Esophagus muscularis mucosa (tissue), 4 donors: ENCODE data around the gene AASDHPPT.

Experiments used
- EP300 ChIP-seq: sonication (generic); formaldehyde crosslinking; IDR thresholded peaks from one replicate; pipeline ENCODE4 v1.6.1; 2017; ENCODE audit warnings: antibody characterized with exemption
- POLR2A ChIP-seq: fragments of 450-650 bp; IDR thresholded peaks from one replicate; pipeline ENCODE4 v1.6.1; 2017; ENCODE audit warnings: antibody characterized with exemption, moderate library complexity, mild to moderate bottlenecking, low read depth
- POLR2AphosphoS5 ChIP-seq, 2 donors: sonication (generic); formaldehyde crosslinking; IDR thresholded peaks; one replicate each; pipeline ENCODE4 v1.6.1; 2017; ENCODE audit warnings: antibody characterized with exemption in 2 of 2
- TF ChIP-seq, protein P1 (sequence below), 3 experiments: fragments of 200-600 bp in 2 of 3; fragments of 450-650 bp in 1 of 3; sonication (generic) in 2 of 3; IDR thresholded peaks; one replicate each; pipeline ENCODE4 v1.5.1; 2017 to 2019; ENCODE audit warnings: antibody characterized with exemption in 3 of 3, mild to moderate bottlenecking in 2 of 3, moderate library complexity in 1 of 3

DNA sequence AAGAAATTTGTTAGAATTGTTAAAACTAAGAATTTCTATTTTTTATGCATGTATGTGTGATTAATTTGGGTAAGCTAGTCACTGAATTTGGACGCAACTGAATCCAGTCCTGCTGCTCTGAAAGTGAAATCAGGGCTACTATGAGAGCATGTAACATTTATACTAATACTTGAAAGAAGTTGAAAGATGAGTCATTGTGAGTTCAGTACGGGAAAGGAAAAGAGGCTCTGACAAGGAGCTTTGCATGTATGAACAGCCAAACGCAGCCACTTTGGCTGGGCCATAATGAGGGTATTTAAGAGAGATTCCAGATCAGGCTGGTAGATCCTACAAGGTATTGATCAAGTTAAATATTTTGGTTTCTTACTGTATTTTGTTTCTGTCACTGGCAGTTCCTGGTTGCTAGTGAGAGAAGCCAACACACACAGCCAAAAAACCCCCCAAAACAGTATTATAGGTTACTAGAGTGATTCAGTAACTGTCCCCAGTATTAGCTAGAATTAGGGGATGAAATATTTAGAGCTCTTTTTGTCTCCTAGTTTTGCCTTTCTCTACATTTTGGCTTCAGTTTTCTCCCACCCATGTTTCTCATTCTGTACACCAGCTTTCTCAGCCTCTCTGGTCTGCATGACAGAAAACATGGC, 14.1 kb downstream of the AASDHPPT start:
- TF ChIP-seq EP300, result no peak
- TF ChIP-seq, protein P1, sequence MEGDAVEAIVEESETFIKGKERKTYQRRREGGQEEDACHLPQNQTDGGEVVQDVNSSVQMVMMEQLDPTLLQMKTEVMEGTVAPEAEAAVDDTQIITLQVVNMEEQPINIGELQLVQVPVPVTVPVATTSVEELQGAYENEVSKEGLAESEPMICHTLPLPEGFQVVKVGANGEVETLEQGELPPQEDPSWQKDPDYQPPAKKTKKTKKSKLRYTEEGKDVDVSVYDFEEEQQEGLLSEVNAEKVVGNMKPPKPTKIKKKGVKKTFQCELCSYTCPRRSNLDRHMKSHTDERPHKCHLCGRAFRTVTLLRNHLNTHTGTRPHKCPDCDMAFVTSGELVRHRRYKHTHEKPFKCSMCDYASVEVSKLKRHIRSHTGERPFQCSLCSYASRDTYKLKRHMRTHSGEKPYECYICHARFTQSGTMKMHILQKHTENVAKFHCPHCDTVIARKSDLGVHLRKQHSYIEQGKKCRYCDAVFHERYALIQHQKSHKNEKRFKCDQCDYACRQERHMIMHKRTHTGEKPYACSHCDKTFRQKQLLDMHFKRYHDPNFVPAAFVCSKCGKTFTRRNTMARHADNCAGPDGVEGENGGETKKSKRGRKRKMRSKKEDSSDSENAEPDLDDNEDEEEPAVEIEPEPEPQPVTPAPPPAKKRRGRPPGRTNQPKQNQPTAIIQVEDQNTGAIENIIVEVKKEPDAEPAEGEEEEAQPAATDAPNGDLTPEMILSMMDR (IDR thresholded peaks at IDR 0.05), result no peak
- TF ChIP-seq POLR2A, result no peak
- TF ChIP-seq POLR2AphosphoS5 (IDR thresholded peaks at IDR 0.05), result no peak
